Caco-2 (cell line): ENCODE measurements around the gene PSD4. TPM values are rescaled to one million over a fixed set of nuclear protein-coding genes. Genes with fewer than 3 reads are reported as not detected.

Source experiments
- BruUV-seq: library from RNA; stranded (reverse); fragments of 400-500 nt; replicated peaks from 2 replicates; lab custom pipeline; 2021; lab: Mats Ljungman, UMichigan
- CTCF ChIA-PET: fragments of 300-600 bp; sonication (Branson Sonifier 250); formaldehyde crosslinking; loops from one replicate; lab custom pipeline; 2022; ENCODE audit warnings: antibody characterized with exemption; lab: Charles Lee
- POLR2A ChIA-PET: fragments of 300-600 bp; sonication (Branson Sonifier 250); formaldehyde crosslinking; loops from one replicate; lab custom pipeline; 2022; ENCODE audit warnings: antibody characterized with exemption; lab: Charles Lee
- DNase-seq, 2 experiments: peaks; one replicate each; pipeline versions ENCODE4 v3.0.0 to v3.0.0-alpha.2; 2020 to 2022
- H3K27me3 ChIP-seq: replicated peaks from 2 replicates; pipeline ENCODE4 v1.6.0; 2011; ENCODE audit warnings: low read length; ENCODE audit not compliant: control insufficient read depth, insufficient read depth
- H3K36me3 ChIP-seq: 2 replicates; pipeline ENCODE4 v1.5.1; 2011; ENCODE audit warnings: low read length; ENCODE audit not compliant: control insufficient read depth, insufficient read depth
- H3K4me1 ChIP-seq: fragments of 250-450 bp; sonication (Bioruptor Pico); 2 replicates; pipeline ENCODE4 v1.5.1; 2020; ENCODE audit warnings: mild to moderate bottlenecking
- H3K4me3 ChIP-seq: 2 replicates; pipeline ENCODE4 v1.5.1; 2011; ENCODE audit warnings: low read depth, mild to moderate bottlenecking, control low read depth, low read length
- H3K9me3 ChIP-seq: fragments of 250-450 bp; sonication (Bioruptor Pico); 2 replicates; pipeline ENCODE4 v1.5.1; 2020; ENCODE audit warnings: mild to moderate bottlenecking, moderate library complexity
- H3K27ac Mint-ChIP-seq: one replicate; pipeline ENCODE4 v1.8.0; 2022; ENCODE audit warnings: mixed read lengths; ENCODE audit not compliant: unreplicated experiment
- H3K27me3 Mint-ChIP-seq: one replicate; pipeline ENCODE4 v1.8.0; 2022; ENCODE audit warnings: mixed read lengths; ENCODE audit not compliant: insufficient read depth, unreplicated experiment
- H3K36me3 Mint-ChIP-seq: one replicate; pipeline ENCODE4 v1.8.0; 2022; ENCODE audit warnings: mild to moderate bottlenecking, mixed read lengths; ENCODE audit not compliant: insufficient read depth, unreplicated experiment
- H3K4me1 Mint-ChIP-seq: one replicate; pipeline ENCODE4 v1.8.0; 2022; ENCODE audit warnings: low read depth, mixed read lengths; ENCODE audit not compliant: unreplicated experiment
- H3K4me3 Mint-ChIP-seq: one replicate; pipeline ENCODE4 v1.8.0; 2022; ENCODE audit warnings: mild to moderate bottlenecking, moderate library complexity, mixed read lengths; ENCODE audit not compliant: unreplicated experiment
- H3K9me3 Mint-ChIP-seq: one replicate; pipeline ENCODE4 v1.8.0; 2022; ENCODE audit warnings: mixed read lengths; ENCODE audit not compliant: unreplicated experiment
- CTCF ChIP-seq, 2 experiments: fragments of 200-600 bp in 1 of 2; IDR thresholded peaks; 1 replicate in 1 of 2; 2 replicates in 1 of 2; pipeline versions ENCODE4 v1.5.1 to v1.8.0; 2011 to 2022; ENCODE audit warnings: antibody characterized with exemption in 1 of 2, control low read depth in 1 of 2, inconsistent platforms in 1 of 2, low read depth in 1 of 2, low read length in 1 of 2, mild to moderate bottlenecking in 1 of 2, moderate library complexity in 1 of 2; ENCODE audit not compliant: insufficient read depth in 1 of 2, severe bottlenecking in 1 of 2, unreplicated experiment in 1 of 2
- intact Hi-C: fragments of 100-400 bp; cut with micrococcal nuclease; formaldehyde crosslinking; loops from one replicate; pipeline ENCODE4 v1.10.0; 2022; ENCODE audit not compliant: unreplicated experiment
- total RNA-seq: library from RNA; stranded (reverse); gene quantifications from 2 replicates; pipeline ENCODE4 v1.2.3, GENCODE V29; 2022

The PSD4 gene
- total RNA-seq, 1 experiment from 2014 or later, result 18.7 TPM

- no peaks in the 10 kb centered on the region for H3K27me3 ChIP-seq
- Mint-ChIP-seq H3K27me3 (no peaks in the 10 kb centered on the region), H3K36me3 (no peaks in the 10 kb centered on the region), H3K9me3 (no peaks in the 10 kb centered on the region), H3K4me1 (peaks cover 7% of the 10 kb centered on the region), H3K4me3 (no peak overlapping the region), H3K27ac (no peak overlapping the region)
- BruUV-seq, result no TSS peak
- H3K36me3 ChIP-seq, result no peaks in the 10 kb centered on the region
- no peak for DNase-seq
- ChIA-PET CTCF (interaction anchor here (1.2 kb wide), 1 partner anchor 10 kb away, joined by 5 read pairs; no protein-coding TSS in a partner anchor), POLR2A (no interaction called here)
- H3K9me3 ChIP-seq, result no peaks in the 10 kb centered on the region
- H3K4me1 ChIP-seq, result peaks cover 6% of the 10 kb centered on the region
- no peak for TF ChIP-seq CTCF (IDR thresholded peaks at IDR 0.05; ENCODE audit: insufficient read depth in 1 of 2, low read depth in 1 of 2, low read length in 1 of 2, severe bottlenecking in 1 of 2, unreplicated experiment in 1 of 2)
- no peak overlapping the region for H3K4me3 ChIP-seq
- intact Hi-C loops, result no loop called here
Observed at GRCh38 chr2:113127646-113128570, 45.9 kb upstream of the PSD4 start.

GRCh38 chr2:113129519-113130078 is 44.2 kb upstream of the PSD4 start:
- POLR2A ChIA-PET, result no interaction called here
- TF ChIP-seq CTCF (IDR thresholded peaks at IDR 0.05; ENCODE audit: insufficient read depth in 1 of 2, low read depth in 1 of 2, low read length in 1 of 2, severe bottlenecking in 1 of 2, unreplicated experiment in 1 of 2), result no peak
- no peaks in the 10 kb centered on the region for H3K9me3 Mint-ChIP-seq
- CTCF ChIA-PET, result no interaction called here
- H3K27me3 Mint-ChIP-seq, result no peaks in the 10 kb centered on the region
- H3K4me1 Mint-ChIP-seq, result peaks cover 7% of the 10 kb centered on the region
- no TSS peak for BruUV-seq
- no peak for DNase-seq
- H3K4me1 ChIP-seq, result peaks cover 6% of the 10 kb centered on the region
- no peaks in the 10 kb centered on the region for H3K27me3 ChIP-seq
- no peak overlapping the region for H3K27ac Mint-ChIP-seq
- no peaks in the 10 kb centered on the region for H3K36me3 Mint-ChIP-seq
- no peaks in the 10 kb centered on the region for H3K9me3 ChIP-seq
- intact Hi-C loops, result no loop called here
- H3K4me3 ChIP-seq, result no peak overlapping the region
- no peaks in the 10 kb centered on the region for H3K36me3 ChIP-seq
- H3K4me3 Mint-ChIP-seq, result no peak overlapping the region

GRCh38 chr2:113131352-113132185 is 42.2 kb upstream of the PSD4 start:
- Histone ChIP-seq H3K4me3 (no peak overlapping the region), H3K36me3 (no peaks in the 10 kb centered on the region), H3K27me3 (no peaks in the 10 kb centered on the region), H3K9me3 (no peaks in the 10 kb centered on the region), H3K4me1 (peaks cover 6% of the 10 kb centered on the region)
- Mint-ChIP-seq H3K36me3 (no peaks in the 10 kb centered on the region), H3K9me3 (no peaks in the 10 kb centered on the region), H3K27ac (no peak overlapping the region), H3K4me3 (no peak overlapping the region), H3K4me1 (peaks cover 7% of the 10 kb centered on the region), H3K27me3 (no peaks in the 10 kb centered on the region)
- TF ChIP-seq CTCF (IDR thresholded peaks at IDR 0.05; ENCODE audit: insufficient read depth in 1 of 2, low read depth in 1 of 2, low read length in 1 of 2, severe bottlenecking in 1 of 2, unreplicated experiment in 1 of 2), result no peak
- ChIA-PET CTCF (no interaction called here), POLR2A (no interaction called here)
- no TSS peak for BruUV-seq
- no peak for DNase-seq
- intact Hi-C loops, result no loop called here
